Sigmoid colon (tissue), 7 donors: ENCODE data around the gene SMIM26. TPM values are rescaled to one million over a fixed set of nuclear protein-coding genes. Genes with fewer than 3 reads are reported as not detected.
A peak's percentile ranks its signal among the peaks of the same experiment; 100 is the strongest.
"Not testable (repeated sequence)": the region's sequence is repeated elsewhere in the genome, so short reads cannot be mapped to it uniquely, and the experiment has no call there.

Experiments
- DNase-seq: peaks from one replicate; pipeline ENCODE4 v3.0.0-alpha.2; 2019
- H3K27ac ChIP-seq, 4 donors: fragments of 200-600 bp; sonication (generic); one replicate each; pipeline ENCODE4 v1.5.1; 2016 to 2019; ENCODE audit warnings: mild to moderate bottlenecking in 1 of 4
- H3K27me3 ChIP-seq, 3 donors: fragments of 200-600 bp; sonication (generic); one replicate each; pipeline ENCODE4 v1.5.1; 2019; ENCODE audit warnings: mild to moderate bottlenecking in 1 of 3
- H3K36me3 ChIP-seq, 4 donors: fragments of 200-600 bp; sonication (generic); one replicate each; pipeline ENCODE4 v1.5.1; 2016 to 2019
- H3K4me1 ChIP-seq, 4 donors: fragments of 200-600 bp; sonication (generic); one replicate each; pipeline ENCODE4 v1.5.1; 2017 to 2019
- H3K4me3 ChIP-seq, 4 donors: fragments of 200-600 bp; sonication (generic); one replicate each; pipeline ENCODE4 v1.5.1; 2017 to 2019; ENCODE audit warnings: mild to moderate bottlenecking in 2 of 4, moderate library complexity in 1 of 4
- H3K9me3 ChIP-seq, 4 donors: fragments of 200-600 bp in 3 of 4; sonication (generic) in 3 of 4; one replicate each; pipeline versions ENCODE4 v1.5.1 to v1.6.1; 2013 to 2019
- EP300 ChIP-seq, 4 donors: sonication (generic); formaldehyde crosslinking; IDR thresholded peaks; one replicate each; pipeline ENCODE4 v1.6.1; 2017; ENCODE audit warnings: antibody characterized with exemption in 4 of 4
- POLR2A ChIP-seq, 2 donors: fragments of 450-650 bp; IDR thresholded peaks; one replicate each; pipeline ENCODE4 v1.6.1; 2016; ENCODE audit warnings: antibody characterized with exemption in 2 of 2, mild to moderate bottlenecking in 2 of 2, moderate library complexity in 2 of 2
- POLR2AphosphoS5 ChIP-seq, 4 donors: sonication (generic); formaldehyde crosslinking; IDR thresholded peaks; one replicate each; pipeline ENCODE4 v1.6.1; 2017; ENCODE audit warnings: antibody characterized with exemption in 4 of 4
- WGBS, 2 donors: extraction: QIAGEN DNeasy Blood & Tissue Kit; methylation state at CpG; one replicate each; pipeline ENCODE4 v1.1.7; 2013; 5-methylcytosine and 5-hydroxymethylcytosine counted together
- intact Hi-C: fragments of 100-400 bp; cut with DNase I; formaldehyde crosslinking; loops from one replicate; pipeline ENCODE4 v1.15.1; 2023
- polyA plus RNA-seq, 3 donors: library from polyadenylated mRNA; stranded (reverse); fragments of 200-250 nt; gene quantifications; one replicate each; pipeline ENCODE4 v1.2.3, GENCODE V29; 2013
- total RNA-seq, 4 donors: library from RNA; depleted of rRNA; stranded (reverse); fragments of >200 nt; gene quantifications; one replicate each; pipeline ENCODE4 v1.1.0, GENCODE V29; 2016
- TF ChIP-seq, protein P1 (sequence below), 4 experiments: fragments of 450-650 bp in 3 of 4; fragments of 200-600 bp in 1 of 4; IDR thresholded peaks; one replicate each; pipeline ENCODE4 v1.5.1; 2016 to 2019; ENCODE audit warnings: antibody characterized with exemption in 4 of 4, mild to moderate bottlenecking in 3 of 4, moderate library complexity in 2 of 4
- donor health status: healthy with polysubstance abuse.
- donor health status: Bipolar disorder and iron deficiency.
- donor health status: healthy.

Gene SMIM26, protein sequence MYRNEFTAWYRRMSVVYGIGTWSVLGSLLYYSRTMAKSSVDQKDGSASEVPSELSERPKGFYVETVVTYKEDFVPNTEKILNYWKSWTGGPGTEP
- total RNA-seq (100 to 1,000 TPM; 140 to 235 (median 204) TPM), polyA plus RNA-seq (100 to 1,000 TPM; 134 to 174 (median 168) TPM)

DNA sequence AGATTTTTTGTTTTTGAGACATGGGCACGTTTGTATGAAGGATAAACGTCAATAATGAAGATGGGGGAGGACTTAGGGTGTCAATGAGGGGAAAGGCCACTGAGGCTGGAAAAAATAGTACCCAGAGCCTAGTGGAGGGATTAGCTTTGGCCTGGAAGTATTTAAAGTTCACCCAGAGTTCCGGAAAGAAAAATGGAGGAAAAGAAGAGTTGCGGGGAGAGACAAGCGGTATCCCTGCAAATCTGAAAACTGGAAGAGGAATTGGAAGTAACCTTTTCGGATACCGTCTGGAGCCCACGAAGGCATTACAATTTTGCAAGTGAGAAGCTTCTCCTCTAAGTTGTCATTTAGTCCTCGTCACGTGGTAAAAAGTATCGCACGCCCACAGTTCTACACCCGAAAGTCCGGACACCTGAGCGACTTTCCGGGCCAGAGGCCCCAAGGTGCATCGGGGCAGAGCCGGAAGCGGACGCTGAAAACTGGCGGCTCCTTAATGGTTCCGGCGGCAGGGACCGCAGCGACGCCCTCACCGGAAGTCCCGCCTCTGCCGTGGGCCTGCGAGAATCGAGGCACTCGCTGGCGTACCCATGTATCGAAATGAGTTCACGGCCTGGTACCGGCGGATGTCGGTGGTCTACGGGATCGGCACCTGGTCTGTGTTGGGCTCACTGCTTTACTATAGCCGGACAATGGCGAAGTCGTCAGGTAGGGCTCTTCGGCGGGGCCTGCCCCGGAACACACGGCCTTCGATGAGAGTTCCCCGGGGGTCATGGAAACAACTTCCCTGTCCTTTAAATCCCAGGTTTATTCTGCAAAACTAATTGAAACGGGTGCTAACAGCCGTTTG is at the start of gene SMIM26:
Gene SMIM26 (plus strand): TSS at position 541 of the 847 bp plus-strand sequence. CDS start 47 bp downstream, at position 588.
- Histone ChIP-seq H3K36me3 (peaks cover 0 to 42% (median 6%) of the 10 kb centered on the region in 4 donors), H3K9me3 (no peaks in the 10 kb centered on the region), H3K27me3 (no peaks in the 10 kb centered on the region), H3K4me3 (peak within 1 kb of the TSS; percentile 56 to 68 (median 66)), H3K4me1 (peaks cover 0 to 14% (median 12%) of the 10 kb centered on the region in 4 donors), H3K27ac (peak within 1 kb of the TSS; percentile 85 to 88 (median 87))
- DNase-seq: peak; percentile 97
- intact Hi-C loops: loop anchor here (2.0 to 5.0 kb wide), 3 partner anchors 60 to 280 kb away; partner anchors contain the start of genes DZANK1, POLR3F, SEC23B and ZNF133
- 0% methylated on average over 51 of the region's 51 CpGs for WGBS, 2 donors
- TF ChIP-seq, protein P1, sequence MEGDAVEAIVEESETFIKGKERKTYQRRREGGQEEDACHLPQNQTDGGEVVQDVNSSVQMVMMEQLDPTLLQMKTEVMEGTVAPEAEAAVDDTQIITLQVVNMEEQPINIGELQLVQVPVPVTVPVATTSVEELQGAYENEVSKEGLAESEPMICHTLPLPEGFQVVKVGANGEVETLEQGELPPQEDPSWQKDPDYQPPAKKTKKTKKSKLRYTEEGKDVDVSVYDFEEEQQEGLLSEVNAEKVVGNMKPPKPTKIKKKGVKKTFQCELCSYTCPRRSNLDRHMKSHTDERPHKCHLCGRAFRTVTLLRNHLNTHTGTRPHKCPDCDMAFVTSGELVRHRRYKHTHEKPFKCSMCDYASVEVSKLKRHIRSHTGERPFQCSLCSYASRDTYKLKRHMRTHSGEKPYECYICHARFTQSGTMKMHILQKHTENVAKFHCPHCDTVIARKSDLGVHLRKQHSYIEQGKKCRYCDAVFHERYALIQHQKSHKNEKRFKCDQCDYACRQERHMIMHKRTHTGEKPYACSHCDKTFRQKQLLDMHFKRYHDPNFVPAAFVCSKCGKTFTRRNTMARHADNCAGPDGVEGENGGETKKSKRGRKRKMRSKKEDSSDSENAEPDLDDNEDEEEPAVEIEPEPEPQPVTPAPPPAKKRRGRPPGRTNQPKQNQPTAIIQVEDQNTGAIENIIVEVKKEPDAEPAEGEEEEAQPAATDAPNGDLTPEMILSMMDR (IDR thresholded peaks at IDR 0.05): no peak
- peak; percentile 40 to 53 for TF ChIP-seq POLR2A (IDR thresholded peaks at IDR 0.05)
- TF ChIP-seq EP300 (IDR thresholded peaks at IDR 0.05): no peak
- peak in 3 of 4 donors; percentile 81 to 87 (median 83) for TF ChIP-seq POLR2AphosphoS5 (IDR thresholded peaks at IDR 0.05)

DNA sequence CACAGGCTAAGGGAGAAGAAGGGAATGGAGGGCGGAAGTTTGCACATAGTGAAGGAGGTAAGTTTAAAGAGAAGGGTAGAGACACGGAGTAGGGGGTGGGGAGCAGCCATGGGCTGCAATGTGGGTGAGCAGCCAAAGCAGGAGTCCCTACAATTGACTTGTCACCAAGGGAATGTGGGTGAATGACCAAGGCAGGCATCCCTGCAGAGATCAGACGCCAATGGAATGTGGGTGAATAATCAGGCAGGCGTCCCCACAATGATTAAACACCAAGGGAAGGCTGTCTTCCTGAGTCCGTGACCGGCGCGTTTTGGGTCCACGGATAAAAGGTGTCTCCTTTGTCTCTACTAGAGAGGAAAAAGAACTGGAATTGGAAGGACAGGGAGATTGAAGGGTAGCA is 45.2 kb upstream of the SMIM26 start:
- DNase-seq, H3K27ac ChIP-seq, intact Hi-C loops, H3K27me3 ChIP-seq, H3K9me3 ChIP-seq, H3K4me1 ChIP-seq, H3K4me3 ChIP-seq: not testable (repeated sequence)
- WGBS, 2 donors: 94% methylated on average over 9 of the region's 9 CpGs
- H3K36me3 ChIP-seq: peaks cover 11 to 38% (median 28%) of the 10 kb centered on the region in 4 donors

DNA sequence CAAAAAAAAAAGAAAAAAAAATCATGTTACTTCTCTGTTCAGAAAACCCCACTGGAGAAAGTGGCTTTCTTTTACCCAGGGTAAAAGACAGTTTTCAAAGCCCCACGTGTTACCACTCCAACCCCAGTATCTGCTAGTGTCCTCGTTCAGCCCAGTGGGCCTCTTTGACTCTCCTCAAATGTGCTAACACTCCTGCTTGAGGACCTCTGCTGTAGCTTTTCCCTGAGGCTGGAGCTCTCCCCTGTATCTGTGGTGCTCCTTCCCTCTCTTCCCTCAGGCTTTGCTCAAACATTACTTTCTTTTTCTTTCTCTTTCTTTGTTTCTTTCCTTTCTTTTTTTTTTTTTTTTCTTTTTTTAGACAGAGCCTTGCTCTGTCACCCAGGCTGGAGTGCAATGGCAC is 44.2 kb upstream of the SMIM26 start:
- 88 to 96% methylated on average over 2 of the region's 2 CpGs for WGBS, 2 donors
- TF ChIP-seq EP300 (IDR thresholded peaks at IDR 0.05): no peak
- TF ChIP-seq POLR2AphosphoS5 (IDR thresholded peaks at IDR 0.05): no peak
- no peaks in the 10 kb centered on the region for H3K9me3 ChIP-seq
- no peak overlapping the region for H3K4me3 ChIP-seq
- no peak overlapping the region for H3K27ac ChIP-seq
- H3K27me3 ChIP-seq: no peaks in the 10 kb centered on the region
- H3K36me3 ChIP-seq: peaks cover 11 to 44% (median 38%) of the 10 kb centered on the region in 4 donors
- intact Hi-C loops: no loop called here
- no peaks in the 10 kb centered on the region for H3K4me1 ChIP-seq
- no peak for DNase-seq

DNA sequence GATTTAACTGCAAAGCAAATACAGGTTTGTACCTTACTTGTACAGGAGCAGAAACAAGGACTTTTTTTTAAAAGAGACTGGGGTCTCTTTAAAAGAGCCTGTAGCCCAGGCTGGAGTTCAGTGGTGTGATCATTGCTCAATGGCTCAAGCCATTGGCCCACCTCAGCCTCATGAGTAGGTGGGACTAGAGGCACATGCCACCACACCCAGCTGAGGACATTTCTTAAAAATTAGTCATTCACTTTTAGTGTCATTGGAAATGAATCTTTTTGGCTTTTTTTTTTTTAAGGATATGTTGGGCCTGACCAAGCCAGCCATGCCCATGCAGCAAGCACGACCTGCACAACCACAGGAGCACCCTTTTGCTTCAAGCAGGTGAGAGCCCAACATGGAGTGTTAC is 42.6 kb upstream of the SMIM26 start:
- TF ChIP-seq EP300 (IDR thresholded peaks at IDR 0.05): no peak
- TF ChIP-seq POLR2A (IDR thresholded peaks at IDR 0.05): no peak
- TF ChIP-seq POLR2AphosphoS5 (IDR thresholded peaks at IDR 0.05): no peak
- TF ChIP-seq, protein P1 (IDR thresholded peaks at IDR 0.05): no peak
- WGBS, 2 donors: 95 to 98% methylated on average over 1 of the region's 1 CpG
- H3K27ac ChIP-seq: no peak overlapping the region
- peaks cover 11 to 60% (median 48%) of the 10 kb centered on the region in 4 donors for H3K36me3 ChIP-seq
- no peaks in the 10 kb centered on the region for H3K9me3 ChIP-seq
- H3K27me3 ChIP-seq: no peaks in the 10 kb centered on the region
- no peak for DNase-seq
- intact Hi-C loops: no loop called here
- no peaks in the 10 kb centered on the region for H3K4me1 ChIP-seq
- no peak overlapping the region for H3K4me3 ChIP-seq

DNA sequence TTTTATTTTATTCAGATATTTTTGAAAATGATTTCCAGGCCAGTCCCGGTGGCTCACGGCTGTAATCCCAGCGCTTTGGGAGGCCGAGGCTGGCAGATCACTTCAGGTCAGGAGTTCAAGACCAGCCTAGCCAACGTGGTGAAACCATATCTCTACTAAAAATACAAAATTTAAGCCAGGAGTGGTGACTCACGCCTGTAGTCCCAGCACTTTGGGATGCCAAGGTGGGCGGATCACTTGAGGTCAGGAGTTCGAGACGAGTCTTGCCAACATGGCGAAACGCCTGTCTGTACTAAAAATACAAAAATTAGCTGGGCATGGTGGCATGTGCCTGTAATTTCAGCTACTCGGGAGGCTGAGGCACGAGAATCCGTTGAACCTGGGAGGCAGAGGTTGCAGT is 40.5 kb upstream of the SMIM26 start:
- intact Hi-C loops, H3K27ac ChIP-seq, H3K4me1 ChIP-seq, H3K27me3 ChIP-seq, DNase-seq, H3K4me3 ChIP-seq, H3K9me3 ChIP-seq: not testable (repeated sequence)
- H3K36me3 ChIP-seq: peaks cover 11 to 81% (median 59%) of the 10 kb centered on the region in 4 donors
- WGBS, 2 donors: 83 to 87% methylated on average over 14 of the region's 14 CpGs

DNA sequence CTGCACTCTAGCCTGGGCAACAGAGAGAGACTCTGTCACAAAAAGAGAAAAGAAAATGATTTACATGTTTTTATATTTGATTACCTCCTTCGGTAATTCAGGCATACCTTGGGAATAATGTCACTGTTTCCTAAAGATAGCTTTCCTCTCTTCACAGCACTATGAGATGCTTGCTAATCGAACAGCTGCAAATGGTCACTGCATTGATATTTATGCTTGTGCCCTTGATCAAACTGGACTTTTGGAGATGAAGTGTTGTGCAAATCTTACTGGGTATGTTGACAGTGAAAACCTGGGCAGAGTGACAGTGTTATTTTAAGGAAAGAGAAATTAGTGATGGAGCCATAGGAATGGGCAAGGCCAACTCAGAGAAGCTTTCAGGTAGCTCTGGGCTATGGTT is 39.9 kb upstream of the SMIM26 start:
- Histone ChIP-seq H3K36me3 (peaks cover 11 to 87% (median 65%) of the 10 kb centered on the region in 4 donors), H3K27me3 (no peaks in the 10 kb centered on the region), H3K27ac (no peak overlapping the region), H3K4me3 (no peak overlapping the region), H3K4me1 (no peaks in the 10 kb centered on the region), H3K9me3 (no peaks in the 10 kb centered on the region)
- intact Hi-C loops: no loop called here
- no peak for TF ChIP-seq POLR2A (IDR thresholded peaks at IDR 0.05)
- TF ChIP-seq EP300 (IDR thresholded peaks at IDR 0.05): no peak
- TF ChIP-seq, protein P1 (IDR thresholded peaks at IDR 0.05): no peak
- no peak for TF ChIP-seq POLR2AphosphoS5 (IDR thresholded peaks at IDR 0.05)
- DNase-seq: no peak
- WGBS, 2 donors: 95 to 97% methylated on average over 2 of the region's 2 CpGs
